ENCODE data around the gene WFDC12.
A peak's percentile ranks its signal among the peaks of the same experiment; 100 is the strongest.

WFDC12 gene

DNA sequence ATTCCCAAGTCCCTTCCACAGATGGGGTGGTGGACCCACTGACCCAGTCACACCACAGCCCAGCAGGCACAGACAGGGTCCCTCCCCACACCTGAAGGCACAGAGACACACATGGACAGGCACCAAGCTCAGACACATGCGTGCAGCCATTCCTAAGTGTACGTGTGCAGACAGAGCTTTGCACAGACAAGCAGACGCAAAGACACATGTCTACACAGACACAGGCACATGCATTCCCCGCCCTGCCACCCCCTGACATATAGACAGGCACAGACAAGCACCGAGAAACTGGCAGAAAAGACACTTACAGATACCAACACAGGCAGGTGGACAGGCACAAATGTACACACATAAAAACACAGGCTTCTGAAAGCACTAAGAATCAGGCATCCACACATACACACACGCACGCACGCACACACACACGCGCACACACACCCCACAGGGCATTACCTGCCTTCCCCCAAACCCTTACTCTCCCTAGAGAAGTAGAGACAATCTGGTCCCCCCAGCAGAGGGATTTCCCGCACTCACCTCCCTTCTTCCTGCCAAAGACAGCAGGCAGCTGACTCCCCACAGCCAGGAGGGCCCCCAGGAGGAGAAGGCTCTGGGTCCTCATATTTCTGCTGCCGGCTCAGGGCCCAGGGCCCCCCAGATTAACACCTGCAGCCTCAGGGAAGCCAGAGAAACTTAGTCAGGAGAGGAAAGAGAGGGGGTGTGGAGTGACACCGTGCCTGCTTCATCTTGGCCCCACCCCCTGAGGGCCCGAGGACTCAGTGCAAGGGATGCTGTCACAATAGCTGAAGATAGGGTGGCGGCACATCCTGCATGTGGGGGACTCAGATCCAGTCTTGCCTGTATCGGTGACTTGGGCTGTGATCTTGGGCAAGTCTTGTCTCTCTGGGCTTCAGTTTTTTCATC is 9.5 kb downstream of the WFDC12 start, which contains the start of gene WFDC5:
Gene WFDC5, minus strand, starts transcription at position 710 of the 921 bp plus-strand sequence. Its CDS starts 91 bp downstream, at position 619.
- no peak for DNase-seq

DNA sequence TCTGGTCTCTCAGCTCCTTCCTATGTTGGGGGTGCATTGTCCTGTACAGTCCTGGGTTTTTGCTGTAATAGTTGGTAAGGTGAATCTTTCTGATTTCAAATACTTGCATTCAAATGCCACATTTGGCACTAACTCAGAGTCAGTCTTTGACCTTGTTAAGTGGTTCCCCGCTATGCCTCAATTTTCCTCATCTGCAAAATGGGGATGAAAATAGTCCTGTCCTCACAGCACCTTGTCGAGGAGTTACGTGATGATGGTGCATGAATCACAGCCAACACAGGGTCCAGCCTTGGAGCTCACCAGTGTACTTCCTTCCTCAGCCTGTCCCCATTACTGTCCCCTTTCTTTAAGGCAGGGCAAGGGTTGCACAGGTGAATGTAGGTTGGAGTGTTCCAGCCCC is 10.4 kb downstream of the WFDC12 start:
- no peak for DNase-seq

DNA sequence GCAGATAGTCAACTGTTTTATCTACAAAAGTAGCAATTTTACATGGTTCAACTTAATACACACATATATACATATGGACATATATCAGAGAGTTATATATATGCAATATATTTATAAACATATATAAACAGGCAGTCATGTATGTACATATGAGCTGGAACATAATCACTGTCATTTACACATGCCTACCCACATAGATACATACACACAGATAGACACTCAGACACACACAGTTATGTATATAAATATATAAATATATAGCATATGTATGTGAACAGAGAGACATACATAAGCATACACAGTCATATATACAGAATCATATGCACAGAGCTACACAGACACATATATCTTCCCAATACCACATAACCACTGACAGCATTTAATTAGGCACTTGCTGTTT is 11.5 kb downstream of the WFDC12 start:
- DNase-seq, result no peak

DNA sequence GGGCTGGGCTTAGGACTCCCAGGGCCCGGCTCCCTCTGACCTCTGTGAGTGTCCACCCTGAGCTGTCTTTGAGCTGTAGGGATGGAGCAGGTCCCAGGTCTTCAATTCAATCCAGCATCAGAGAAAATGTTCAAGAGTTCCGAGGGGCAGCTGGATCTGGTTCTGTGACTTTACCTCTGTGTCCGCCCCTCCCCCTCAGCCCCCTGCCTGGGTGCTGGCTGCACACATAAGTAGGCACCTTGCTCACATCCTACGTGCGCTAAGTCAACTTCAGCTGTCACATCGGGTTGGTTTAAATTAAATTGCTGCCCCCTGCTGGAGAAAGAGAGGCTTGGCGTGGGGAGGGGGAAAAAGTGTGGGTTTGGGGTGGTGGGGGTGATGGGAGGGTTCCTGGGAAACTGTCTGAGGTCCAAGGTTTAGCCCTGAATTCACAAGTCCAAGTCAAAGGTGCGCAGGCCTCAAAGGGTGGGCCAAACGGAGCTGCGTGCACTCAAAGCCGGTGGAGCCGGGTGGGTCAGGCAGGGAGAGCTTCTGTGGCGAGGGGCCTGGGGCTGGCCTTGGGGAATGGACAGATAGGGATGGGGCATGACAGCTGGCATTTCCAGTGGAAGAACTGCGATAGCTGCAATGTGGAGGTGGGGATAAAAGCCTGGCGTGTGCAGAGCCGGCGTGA is 12.3 kb downstream of the WFDC12 start:
- no peak for DNase-seq

DNA sequence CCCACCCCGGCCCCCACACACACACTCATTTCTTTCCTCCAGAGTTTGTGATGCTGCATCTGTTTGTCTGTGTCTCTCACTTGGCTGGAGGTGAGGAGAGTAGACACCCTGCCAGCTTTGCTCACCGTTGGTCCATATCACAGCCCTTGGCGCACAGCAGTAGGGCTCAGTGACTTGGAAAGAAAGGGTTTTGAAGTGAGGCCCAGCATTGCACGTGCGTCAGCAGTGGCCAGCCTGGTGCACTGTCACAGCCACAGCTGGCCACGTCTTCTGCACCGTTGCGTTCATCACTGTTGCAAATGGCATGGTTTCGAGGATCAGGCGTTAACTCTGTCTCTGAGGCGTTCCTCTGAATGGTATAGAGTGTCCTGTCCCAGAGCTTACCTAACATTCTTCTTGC is 13.0 kb downstream of the WFDC12 start:
- DNase-seq, result no peak

DNA sequence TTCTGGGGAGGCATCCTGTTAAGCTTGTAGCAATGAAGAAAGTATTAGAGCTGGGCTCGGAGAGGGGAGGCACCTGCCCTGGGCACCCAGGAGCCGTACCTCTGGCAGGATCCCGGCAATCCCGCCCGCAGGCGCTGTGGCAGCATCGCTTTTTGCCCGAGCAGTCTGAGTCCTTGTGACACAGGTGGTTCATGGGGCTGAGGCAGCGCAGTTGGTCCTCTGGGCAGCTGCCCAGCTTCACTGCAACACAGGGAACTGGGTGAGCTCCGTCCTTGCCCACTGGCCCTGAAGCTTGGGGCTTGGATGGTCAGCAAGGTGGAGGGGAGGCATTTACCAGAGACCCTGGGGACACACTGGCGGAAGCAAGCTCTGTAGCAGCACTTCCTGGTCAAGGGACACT is 14.0 kb downstream of the WFDC12 start:
- no peak for DNase-seq

DNA sequence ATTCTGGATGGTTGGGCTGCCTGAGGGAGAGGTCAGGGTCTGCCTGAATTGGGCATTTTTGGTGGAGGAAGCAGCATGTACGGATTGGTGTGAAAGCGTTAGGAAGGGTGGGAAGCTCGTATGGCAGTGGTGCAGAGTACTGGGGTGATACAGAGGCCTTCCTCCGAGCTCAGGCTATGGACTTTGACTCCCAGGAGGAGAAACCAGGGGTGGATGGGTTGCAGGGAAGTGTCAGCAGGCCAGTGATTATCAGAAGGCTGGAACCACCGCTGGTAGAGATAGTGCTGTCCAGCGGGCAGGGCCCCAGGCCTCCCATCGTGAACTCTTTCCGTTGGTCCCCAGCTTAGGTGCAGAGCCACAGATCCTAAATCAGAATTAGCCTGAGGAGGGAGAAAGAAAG is 14.6 kb downstream of the WFDC12 start:
- no peak for DNase-seq

DNA sequence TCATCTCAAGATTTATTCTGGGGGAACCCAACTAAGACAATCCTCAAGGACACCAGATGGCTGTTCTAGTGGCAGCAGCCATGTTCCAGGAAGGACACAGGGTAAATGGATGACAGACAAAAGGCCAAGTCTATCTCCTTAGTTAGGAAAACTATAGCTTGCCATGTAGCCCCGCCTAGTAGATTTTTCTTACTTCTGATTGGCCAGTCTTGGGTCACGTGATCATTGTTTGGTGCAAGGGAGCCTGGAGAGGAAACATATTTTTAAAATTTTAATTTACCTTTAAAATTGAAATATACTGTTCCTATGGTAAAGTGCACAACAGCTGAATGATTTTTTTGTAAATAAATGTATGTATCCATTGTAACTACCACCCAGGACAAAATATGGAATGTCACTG is 18.9 kb downstream of the WFDC12 start:
- no peak for DNase-seq

DNA sequence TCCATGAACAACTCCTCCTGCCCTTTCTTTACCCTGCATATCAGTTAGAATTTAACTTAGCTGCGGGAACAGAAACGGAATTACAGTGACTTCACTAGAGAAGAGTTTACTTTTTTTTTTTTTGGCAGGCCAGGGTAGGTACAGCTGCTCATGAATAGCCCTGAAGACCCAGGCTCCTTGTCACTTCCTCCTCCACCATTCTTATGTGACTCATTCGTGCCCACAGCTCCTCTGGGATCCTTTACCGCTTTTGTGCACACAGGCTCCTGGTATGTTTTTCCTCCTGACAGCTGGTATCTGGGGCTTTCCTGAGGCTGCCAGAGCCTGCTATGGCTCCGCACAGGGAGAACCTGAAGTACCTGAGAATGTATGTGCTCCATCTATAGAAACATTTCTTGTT is 19.5 kb downstream of the WFDC12 start:
- DNase-seq, result no peak

DNA sequence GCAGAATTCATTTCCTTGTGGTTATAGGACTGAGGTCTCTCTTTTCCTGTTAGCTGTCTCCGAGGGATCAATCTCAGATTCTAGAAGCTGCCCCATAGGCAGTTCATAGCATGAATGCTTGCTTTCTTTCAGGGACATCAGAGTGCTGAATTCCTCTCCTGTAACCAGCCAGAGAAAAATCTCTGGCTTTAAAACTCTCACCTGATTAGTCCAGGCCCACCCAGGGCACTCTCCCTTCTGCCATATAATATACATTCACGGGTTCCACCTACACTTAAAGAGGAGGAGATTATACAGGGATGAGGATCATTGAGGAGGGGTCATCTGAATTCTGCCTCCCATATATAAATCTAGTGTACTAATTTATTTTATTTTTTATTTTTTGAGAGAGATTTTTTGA is 21.2 kb downstream of the WFDC12 start:
- no peak for DNase-seq

DNA sequence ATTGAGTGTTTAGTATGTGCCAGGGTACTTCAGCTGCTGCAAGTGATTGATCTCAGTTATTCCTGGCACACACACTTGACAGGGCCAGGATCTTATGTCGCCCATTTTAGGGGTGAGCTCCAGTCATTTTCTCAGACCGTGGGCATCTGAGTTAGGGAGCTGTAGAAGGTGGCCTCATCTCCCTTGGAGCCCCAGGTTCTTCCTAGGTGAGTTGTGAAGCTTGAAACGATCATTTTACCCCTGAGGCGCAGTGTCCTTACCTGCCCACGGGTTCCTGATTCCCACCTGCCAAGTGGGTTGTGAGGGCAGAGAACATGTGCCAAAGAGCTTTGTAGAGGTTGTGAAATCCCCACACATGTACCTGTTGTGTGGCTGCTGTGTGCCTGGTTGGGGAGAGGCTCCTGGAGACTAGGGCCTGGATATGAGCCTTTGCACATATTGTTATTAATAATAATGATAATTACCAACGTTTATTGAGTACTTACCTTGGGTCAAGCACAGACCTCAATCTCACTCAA is 22.9 kb downstream of the WFDC12 start:
- no peak for DNase-seq

DNA sequence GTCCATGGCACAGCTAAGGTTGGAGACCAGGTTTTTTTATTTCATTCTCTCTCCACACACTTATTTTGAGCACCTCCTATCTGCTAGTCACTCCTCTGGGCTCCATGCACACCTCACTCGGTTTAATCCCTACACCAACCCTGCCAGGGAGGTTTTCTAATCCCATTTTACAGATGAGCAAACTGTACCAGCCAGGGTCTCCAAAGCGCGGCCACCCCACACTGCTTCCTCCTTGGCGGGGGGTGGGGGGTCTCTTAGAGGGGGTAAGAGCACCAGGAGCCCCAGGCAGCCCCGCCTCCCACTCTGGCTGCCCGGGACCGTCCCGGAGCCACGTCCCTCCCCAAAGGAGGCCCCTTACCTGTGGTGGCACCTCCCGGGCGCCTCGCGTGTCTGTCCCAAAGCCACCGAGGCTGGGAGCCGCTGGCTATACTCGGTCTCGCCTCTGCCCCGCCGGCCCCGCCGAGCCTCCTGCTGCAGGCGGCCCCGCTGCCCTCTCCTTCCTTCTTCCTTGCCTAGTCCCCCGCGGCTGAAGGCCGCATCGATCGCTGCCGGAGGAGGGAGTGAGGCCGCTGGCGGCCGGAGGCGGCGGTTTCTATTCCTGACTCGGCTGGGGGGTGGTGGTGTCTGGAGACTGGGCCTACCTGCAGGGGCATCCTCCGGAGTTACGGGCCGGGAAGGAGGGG is 23.6 kb downstream of the WFDC12 start, which contains the start of gene KCNS1:
Gene KCNS1, minus strand, starts transcription at position 565 of the 683 bp plus-strand sequence. CDS start 1,891 bp downstream, outside the sequence.
- peak; percentile 41 for DNase-seq

DNA sequence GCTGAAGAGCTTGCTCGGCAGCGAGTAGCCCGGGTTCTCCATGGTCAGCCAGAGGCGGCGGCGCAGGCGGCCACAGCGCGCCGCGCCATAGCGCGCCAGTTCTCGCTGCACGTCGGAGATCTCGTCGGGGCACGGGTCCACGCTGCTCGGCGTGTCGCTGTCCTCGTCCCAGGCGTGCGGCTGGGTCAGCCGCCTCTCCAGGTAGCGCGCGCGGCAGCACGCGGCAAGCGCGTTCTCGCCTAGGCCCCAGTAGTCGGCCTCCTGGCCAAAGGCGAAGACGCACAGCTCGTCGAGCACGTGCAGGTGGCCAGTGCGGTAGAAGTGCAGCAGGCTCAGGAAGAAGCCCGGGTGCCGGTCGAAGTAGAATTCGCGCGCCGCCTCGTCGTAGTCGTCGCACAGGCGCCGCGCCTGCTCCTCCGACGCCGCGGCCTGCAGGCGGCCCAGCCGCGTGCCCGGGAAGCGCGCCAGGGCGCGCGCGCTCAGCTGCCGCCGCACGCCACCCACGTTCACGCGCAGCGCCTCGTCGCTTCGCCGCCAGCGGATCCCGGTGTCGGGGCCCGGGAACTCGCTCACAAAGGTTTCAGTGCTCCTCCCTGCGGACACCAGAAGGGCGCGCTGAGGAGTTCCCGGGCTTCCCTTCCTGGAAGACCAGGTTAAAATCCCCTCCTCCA is 26.0 kb downstream of the WFDC12 start:
- DNase-seq, result no peak

DNA sequence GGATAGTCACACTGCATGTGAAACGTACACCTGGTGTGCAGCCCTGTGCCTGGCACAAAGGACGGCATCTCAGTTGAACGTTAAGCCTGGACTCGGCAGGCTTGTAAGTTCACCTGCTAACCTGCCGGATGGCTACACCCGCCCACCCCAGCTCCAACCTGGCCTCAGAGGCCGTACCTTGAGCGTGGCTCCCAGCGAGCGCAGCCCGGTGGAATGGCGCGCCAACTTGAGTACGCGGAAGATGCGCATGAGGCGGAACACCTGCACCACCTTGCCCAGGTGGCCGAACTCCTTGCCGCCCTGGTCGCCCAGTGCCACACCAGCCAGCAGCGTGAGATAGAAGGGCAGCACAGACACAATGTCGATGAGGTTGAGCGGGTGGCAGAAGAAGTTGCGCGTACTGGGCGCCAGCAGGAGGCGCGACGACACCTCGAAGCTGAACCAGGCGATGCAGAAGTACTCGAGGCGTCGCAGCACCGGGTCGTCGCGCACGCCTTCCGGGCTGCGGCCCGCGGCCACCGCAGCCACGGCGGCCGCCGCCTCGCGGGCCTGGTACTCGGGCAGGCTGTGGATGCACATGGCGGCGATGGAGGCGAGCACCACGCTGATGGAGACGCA is 26.7 kb downstream of the WFDC12 start:
- DNase-seq, result no peak

DNA sequence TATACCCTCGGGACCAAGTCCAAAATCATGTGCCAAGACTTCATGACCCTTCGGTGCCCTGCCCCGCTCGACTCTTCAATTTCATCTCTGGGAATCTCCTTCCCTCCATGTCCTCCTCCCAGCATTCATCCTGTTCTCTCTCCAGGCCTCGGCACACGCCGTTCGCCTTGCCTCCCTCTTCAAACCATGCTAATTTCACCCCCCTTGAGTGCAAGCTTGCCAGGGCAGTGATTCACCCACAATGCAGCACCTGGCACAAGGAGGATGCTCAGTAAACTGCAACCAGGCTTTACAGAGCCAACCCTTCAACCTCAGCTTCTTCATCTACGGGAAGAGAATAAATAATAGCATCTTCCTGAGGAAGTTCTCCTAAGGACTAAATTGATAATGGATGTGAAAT is 27.5 kb downstream of the WFDC12 start:
- DNase-seq, result no peak

DNA sequence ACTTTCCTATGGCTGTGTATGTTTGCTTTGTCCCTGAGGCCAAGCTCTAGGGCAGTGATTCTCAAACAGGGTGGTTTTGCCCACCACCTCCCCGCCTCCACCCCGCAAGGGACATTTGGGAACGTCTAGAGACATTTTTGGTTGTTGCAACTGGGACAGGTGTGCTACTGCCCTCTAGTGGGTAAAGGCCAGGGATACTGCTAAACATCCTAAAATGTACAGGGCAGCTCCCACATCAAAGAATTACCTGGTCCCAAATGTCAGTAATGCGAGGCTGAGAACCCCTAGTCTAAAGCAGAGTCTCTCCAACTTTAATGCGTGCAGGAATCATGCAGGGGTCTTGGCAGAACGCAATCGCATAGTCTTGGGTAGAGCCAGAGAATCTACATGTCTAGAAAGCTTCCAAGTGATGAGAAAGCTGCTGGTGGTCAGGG is 28.4 kb downstream of the WFDC12 start:
- no peak for DNase-seq

DNA sequence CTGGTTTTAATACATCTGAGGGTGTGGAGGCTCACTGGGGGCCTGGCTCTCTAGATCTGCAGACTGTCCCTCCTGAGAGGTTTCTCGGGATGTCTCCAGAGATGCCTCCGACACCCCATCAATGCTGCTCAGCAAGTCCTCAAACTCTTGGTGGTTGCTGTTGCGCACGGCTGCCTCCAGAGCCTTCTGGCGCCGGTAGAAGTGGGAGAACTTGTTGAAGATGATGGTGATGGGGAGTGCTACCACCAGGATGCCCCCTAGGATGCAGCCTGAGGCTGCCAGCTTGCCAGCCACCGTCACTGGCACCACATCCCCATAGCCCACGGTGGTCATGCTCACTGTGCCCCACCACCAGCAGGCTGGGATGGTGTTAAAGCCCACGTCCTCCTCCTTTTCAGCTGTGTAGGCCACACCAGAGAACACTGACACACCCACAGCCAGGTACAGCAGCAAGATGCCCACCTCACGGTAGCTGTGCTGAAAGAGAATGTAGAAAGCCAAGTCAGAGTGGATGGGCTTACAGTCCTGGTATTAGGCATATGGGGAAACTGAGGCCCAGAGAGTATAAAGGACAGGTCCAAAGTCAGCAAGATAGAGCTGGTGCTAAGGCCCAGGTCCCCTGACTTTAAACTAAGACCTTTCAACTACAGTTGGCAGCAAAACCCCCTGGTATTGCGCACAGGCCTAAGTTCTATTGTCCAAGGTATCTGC is 29.2 kb downstream of the WFDC12 start:
- no peak for DNase-seq

DNA sequence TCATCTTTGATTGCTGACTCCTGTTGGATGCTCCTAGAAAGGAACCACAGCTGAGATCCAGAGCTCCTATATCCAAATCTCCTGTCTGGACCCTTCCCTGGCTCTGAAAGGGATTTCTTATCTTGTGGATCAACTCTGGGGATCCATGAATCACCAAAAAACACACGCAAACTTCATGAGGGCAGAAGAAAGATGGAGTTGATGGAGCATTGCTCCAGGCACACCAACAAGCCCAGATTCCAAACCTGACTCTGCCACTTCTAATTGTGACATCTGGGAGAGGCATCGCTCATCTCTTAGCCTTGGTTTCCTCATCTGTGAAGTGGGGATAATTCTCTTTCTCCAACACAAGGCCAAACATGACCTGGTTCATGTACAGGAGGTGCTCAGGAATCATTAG is 30.1 kb downstream of the WFDC12 start:
- DNase-seq, result no peak

DNA sequence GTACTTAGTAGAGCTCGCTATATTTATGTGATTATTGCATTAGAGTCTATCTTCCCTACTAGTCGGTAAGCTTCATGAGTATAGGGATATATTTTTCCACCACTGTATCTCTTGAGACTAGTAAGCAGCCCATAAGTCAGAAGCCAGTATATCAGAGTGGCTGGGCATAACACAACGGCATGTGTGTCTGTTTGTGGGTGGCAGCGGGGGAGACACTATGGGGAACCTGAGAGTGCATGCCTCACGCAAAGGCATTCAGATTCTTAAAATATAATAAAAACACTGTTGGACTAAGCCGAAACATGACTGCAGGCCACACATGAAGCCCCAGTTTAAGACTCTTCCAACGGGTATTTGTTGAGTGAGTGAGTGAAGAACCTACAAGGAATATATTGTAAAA is 31.4 kb downstream of the WFDC12 start:
- DNase-seq, result no peak

DNA sequence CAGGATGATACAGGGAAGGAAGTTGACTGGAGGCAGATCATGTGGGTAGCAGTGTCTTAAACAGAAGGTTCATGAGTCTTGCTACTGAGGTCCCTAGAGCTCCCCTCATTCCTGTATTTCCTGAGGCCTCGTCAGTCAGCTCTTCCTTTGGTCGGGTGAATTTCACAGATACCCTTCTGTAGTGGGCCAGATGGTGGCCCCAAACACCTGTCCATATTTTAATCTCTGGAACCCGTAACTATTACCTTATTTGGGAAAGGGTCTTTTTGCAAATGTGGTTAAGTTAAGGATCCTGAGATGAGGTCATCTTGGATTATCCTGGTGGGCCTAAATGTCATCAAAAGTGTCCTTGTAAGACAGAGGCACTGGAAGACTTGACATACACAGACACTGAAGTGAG is 32.9 kb downstream of the WFDC12 start:
- DNase-seq, result no peak

DNA sequence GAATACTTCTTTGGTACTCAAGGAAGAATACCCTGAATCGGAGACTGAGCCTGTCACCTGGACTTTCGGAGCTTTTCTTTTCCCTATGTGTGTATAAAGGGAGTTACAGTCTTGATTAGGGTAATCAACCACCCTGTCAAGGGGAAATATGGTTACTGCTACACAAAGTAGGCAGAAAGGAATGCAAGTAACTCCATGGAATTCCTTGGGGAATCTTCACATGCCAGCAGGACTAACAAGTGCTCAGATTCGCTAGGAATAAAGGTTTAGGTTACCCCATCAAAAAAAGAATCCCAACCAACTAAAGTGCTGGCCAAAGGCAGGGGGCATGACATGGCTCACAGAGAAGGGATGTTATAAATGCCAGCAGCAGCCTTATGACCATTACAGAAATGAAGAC is 33.8 kb downstream of the WFDC12 start:
- DNase-seq, result no peak

DNA sequence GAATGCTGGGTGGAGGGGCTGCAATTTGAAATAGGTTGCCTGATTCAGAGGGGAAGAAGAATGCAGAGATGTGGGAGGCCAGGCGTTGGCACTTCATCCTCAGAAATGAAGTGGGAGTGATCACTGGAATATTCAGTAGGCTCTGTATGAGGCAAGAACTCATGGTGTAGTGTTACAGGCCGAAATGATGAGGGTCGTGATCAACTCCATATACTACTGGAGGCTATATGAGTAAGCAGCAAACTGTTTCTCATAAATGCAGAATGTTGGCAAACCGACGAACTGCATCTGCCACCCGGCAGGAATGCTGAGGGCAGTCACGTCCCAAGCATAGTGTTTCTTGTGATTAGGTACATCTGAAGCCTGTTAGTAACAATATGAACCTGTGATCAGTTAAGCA is 36.0 kb downstream of the WFDC12 start:
- DNase-seq, result no peak

Data from NCI-H2227 treated with DMSO at 0.1 percent for 48 hours (cell line).